ENCODE data around the gene GMPPA. TPM values are rescaled to one million over a fixed set of nuclear protein-coding genes. Genes with fewer than 3 reads are reported as not detected.

GMPPA gene
- total and polyA plus RNA-seq, 4 donors, result 19.0 to 29.8 (median 21.4) TPM

DNA sequence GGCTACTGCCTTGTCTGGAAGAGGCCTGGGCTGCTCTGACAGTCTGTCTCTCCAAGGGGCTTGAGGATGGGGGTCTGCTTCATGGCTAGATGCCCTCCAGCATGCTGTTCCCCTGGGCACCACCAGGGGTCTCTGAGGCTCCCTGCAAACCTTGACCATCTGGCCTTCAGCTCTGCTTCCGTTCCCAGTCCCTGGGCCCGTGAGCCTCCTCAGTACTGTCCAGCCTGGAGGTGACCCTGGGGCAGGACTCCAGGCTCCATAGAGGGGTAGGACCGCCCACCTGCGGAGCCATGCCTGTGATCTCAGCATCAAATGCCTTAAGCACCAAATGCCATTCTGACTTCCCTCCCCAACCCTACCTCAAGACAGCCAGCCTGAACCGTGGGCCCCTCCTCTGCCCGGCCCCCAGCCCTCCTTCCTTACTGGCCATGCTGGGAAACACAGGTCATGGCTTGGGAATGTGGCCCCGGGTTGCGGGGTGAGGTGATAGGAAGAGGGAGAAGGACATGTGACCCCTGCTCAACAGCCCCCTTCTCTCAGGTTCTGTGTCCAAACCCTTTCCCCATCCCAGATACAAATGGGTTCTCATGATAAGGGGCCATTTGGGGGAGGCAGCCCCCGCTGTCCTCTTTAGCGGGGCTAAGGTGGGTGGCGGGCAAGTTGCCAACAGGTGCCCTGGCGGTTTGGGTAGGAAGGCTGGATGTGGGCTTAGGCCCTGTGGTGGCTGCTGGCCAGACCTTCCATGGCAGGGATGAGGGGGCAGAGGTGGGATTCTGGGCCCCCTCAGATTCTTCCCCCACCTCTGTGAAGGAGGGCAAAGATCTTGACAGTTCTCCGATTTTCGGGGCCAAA lies 39.0 kb upstream of the GMPPA start:
- Histone ChIP-seq H3K4me1 (ENCODE audit: control insufficient read depth, insufficient read depth, low read length) (peaks cover 28% of the 10 kb centered on the region), H3K4me3 (ENCODE audit: low read depth, low read length) (no peak overlapping the region), H3K36me3 (ENCODE audit: control insufficient read depth, insufficient read depth, low read length) (peaks cover 64% of the 10 kb centered on the region), H3K9me3 (ENCODE audit: control insufficient read depth, insufficient read depth, low read length) (no peaks in the 10 kb centered on the region), H3K27me3 (ENCODE audit: control insufficient read depth, insufficient read depth, low read length) (no peaks in the 10 kb centered on the region), H3K27ac (ENCODE audit: low read depth, low read length) (peak overlapping the region; percentile 67)
- DNase-seq (ENCODE audit: low read depth in 4 of 6, low spot score in 6 of 6), result peak in 2 of 6 donors; percentile 58 to 66
- WGBS (ENCODE audit: insufficient coverage), result 47% methylated on average over 8 of the region's 14 CpGs

DNA sequence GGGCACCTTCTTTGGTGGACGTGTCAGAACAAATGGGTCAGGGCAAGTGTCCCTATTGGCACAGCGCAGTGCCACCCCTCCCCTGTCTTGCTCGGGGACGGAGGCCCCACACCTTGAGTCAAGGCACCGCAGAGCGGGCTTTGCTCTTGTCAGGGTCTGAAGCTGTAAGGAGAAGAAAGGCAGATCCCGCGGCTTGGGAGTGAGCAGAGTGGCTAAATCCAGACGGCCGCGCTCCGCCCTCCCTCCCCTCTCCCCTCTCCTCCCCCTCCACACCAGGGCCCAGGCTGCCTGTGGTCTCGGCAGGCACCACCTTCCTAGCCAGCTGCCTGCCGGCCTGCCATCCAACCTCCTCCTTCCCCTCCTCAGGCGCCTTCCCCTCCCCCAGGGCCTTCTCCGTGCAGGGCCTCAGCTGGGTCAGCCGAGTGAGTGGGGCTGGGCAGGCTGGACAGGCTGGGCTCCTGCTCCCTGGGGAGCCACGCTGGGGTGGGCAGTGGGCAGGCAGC lies 38.2 kb upstream of the GMPPA start:
- peaks cover 28% of the 10 kb centered on the region for H3K4me1 ChIP-seq (ENCODE audit: control insufficient read depth, insufficient read depth, low read length)
- peak in 2 of 6 donors; percentile 76 to 80 for DNase-seq (ENCODE audit: low read depth in 4 of 6, low spot score in 6 of 6)
- peak overlapping the region; percentile 67 for H3K27ac ChIP-seq (ENCODE audit: low read depth, low read length)
- no peaks in the 10 kb centered on the region for H3K27me3 ChIP-seq (ENCODE audit: control insufficient read depth, insufficient read depth, low read length)
- peaks cover 71% of the 10 kb centered on the region for H3K36me3 ChIP-seq (ENCODE audit: control insufficient read depth, insufficient read depth, low read length)
- 14% methylated on average over 6 of the region's 18 CpGs for WGBS (ENCODE audit: insufficient coverage)
- no peaks in the 10 kb centered on the region for H3K9me3 ChIP-seq (ENCODE audit: control insufficient read depth, insufficient read depth, low read length)
- no peak overlapping the region for H3K4me3 ChIP-seq (ENCODE audit: low read depth, low read length)

DNA sequence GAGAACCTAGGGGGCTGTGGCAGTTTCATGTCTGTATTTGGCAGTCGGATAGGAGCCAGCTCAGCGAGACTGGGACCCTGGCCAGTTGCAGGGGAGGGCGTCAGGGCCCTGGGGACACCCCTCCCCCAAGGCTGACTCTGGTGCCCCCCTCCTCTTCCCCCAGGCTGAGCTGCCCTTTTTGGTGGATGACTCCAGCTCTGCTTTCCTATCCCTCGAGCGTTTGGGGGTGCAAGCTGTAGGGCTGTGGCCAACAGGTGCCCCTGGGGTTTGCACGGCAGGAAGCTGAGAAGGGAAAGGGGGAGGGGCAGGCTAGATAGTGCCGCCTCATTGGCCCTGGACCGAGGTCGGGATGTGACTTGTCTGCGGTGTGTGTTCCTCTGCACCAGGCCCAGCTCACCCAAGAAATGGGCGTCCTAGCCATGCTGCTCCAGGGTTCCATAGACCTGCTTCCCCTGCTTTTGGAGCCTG lies 37.6 kb upstream of the GMPPA start:
- DNase-seq (ENCODE audit: low read depth in 4 of 6, low spot score in 6 of 6), result peak in 2 of 6 donors; percentile 59 to 64
- Histone ChIP-seq H3K4me1 (ENCODE audit: control insufficient read depth, insufficient read depth, low read length) (peaks cover 28% of the 10 kb centered on the region), H3K27ac (ENCODE audit: low read depth, low read length) (peak overlapping the region; percentile 8), H3K27me3 (ENCODE audit: control insufficient read depth, insufficient read depth, low read length) (no peaks in the 10 kb centered on the region), H3K4me3 (ENCODE audit: low read depth, low read length) (no peak overlapping the region), H3K9me3 (ENCODE audit: control insufficient read depth, insufficient read depth, low read length) (no peaks in the 10 kb centered on the region), H3K36me3 (ENCODE audit: control insufficient read depth, insufficient read depth, low read length) (peaks cover 71% of the 10 kb centered on the region)
- WGBS (ENCODE audit: insufficient coverage), result 24% methylated on average over 10 of the region's 11 CpGs

DNA sequence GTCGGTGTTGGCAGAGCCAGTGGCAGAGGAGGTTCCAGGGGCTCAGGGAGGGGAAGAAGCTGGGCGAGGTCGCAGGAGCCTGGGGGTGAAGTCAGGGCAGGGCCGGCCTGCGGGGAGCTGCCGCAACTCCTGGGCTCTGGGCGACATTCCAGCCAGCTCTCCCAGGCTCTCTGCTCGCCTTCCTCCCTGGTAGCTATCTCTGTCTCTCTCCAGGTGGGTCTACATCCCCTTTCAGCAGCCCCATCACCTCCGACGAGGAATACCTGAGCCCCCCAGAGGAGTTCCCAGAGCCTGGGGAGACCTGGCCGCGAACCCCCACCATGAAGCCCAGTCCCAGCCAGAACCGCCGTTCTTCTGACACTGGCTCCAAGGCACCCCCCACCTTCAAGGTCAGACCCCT lies 37.0 kb upstream of the GMPPA start:
- H3K36me3 ChIP-seq (ENCODE audit: control insufficient read depth, insufficient read depth, low read length), result peaks cover 75% of the 10 kb centered on the region
- H3K4me3 ChIP-seq (ENCODE audit: low read depth, low read length), result no peak overlapping the region
- WGBS (ENCODE audit: insufficient coverage), result 82% methylated on average over 12 of the region's 14 CpGs
- DNase-seq (ENCODE audit: low read depth in 4 of 6, low spot score in 6 of 6), result no peak
- peaks cover 28% of the 10 kb centered on the region for H3K4me1 ChIP-seq (ENCODE audit: control insufficient read depth, insufficient read depth, low read length)
- H3K9me3 ChIP-seq (ENCODE audit: control insufficient read depth, insufficient read depth, low read length), result no peaks in the 10 kb centered on the region
- H3K27me3 ChIP-seq (ENCODE audit: control insufficient read depth, insufficient read depth, low read length), result no peaks in the 10 kb centered on the region
- no peak overlapping the region for H3K27ac ChIP-seq (ENCODE audit: low read depth, low read length)

DNA sequence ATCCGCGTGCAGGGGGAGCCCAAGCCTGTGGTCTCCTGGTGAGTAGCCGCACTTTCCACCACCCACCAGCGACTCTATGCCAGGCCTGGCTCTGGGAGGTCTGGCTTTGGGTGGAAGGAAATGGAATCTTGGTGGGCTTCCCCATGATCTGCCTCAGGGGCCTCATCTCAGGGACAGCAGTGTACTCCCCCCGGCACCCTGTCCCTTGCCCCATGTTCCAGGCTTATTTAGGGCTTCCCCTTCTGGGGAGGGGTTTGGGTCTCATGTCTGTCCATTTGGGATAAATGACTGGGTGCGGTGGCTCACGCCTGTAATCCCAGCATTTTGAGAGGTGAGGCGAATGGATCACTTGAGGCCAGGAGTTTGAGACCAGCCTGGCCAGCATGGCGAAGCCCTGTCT lies 36.3 kb upstream of the GMPPA start:
- peaks cover 81% of the 10 kb centered on the region for H3K36me3 ChIP-seq (ENCODE audit: control insufficient read depth, insufficient read depth, low read length)
- 80% methylated on average over 6 of the region's 9 CpGs for WGBS (ENCODE audit: insufficient coverage)

DNA sequence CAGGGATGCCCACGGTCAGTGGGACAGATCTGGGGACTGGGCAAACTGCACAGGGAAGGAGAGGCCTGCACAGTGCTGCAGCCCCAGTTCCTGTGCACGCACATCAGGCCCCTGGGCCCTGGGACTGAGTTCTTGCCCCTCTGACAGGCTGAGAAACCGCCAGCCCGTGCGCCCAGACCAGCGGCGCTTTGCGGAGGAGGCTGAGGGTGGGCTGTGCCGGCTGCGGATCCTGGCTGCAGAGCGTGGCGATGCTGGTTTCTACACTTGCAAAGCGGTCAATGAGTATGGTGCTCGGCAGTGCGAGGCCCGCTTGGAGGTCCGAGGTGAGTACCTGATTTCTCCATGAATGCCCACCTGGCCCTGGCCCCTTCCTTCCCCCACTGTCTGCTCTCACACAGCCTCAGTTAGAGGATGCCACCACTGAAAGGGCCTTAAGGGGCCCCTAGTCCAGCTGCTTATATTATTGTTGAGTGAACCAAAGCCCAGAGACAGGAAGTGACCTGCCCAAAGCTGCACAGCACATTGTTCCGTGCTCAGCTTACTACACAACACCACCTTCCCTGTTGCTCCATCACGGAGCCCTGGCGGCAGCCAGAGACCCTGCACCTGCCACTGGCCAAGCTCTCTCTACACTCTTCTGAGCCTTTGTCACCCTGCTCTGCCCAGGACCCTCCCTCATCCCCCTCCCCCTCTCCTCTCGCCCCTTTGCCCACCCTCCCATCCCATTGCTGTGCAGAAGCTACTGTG lies 34.2 kb upstream of the GMPPA start:
- Histone ChIP-seq H3K27me3 (ENCODE audit: control insufficient read depth, insufficient read depth, low read length) (no peaks in the 10 kb centered on the region), H3K4me3 (ENCODE audit: low read depth, low read length) (no peak overlapping the region), H3K27ac (ENCODE audit: low read depth, low read length) (no peak overlapping the region), H3K9me3 (ENCODE audit: control insufficient read depth, insufficient read depth, low read length) (no peaks in the 10 kb centered on the region), H3K36me3 (ENCODE audit: control insufficient read depth, insufficient read depth, low read length) (peaks cover 93% of the 10 kb centered on the region), H3K4me1 (ENCODE audit: control insufficient read depth, insufficient read depth, low read length) (peaks cover 21% of the 10 kb centered on the region)
- DNase-seq (ENCODE audit: low read depth in 4 of 6, low spot score in 6 of 6), result no peak
- WGBS (ENCODE audit: insufficient coverage), result 90% methylated on average over 20 of the region's 21 CpGs

More for the DNA sequence above, 36.3 kb upstream of the GMPPA start:
- Histone ChIP-seq H3K9me3 (ENCODE audit: control insufficient read depth, insufficient read depth, low read length) (no peaks in the 10 kb centered on the region), H3K4me1 (ENCODE audit: control insufficient read depth, insufficient read depth, low read length) (peaks cover 28% of the 10 kb centered on the region), H3K4me3 (ENCODE audit: low read depth, low read length) (no peak overlapping the region), H3K27ac (ENCODE audit: low read depth, low read length) (no peak overlapping the region), H3K27me3 (ENCODE audit: control insufficient read depth, insufficient read depth, low read length) (no peaks in the 10 kb centered on the region)
- no peak for DNase-seq (ENCODE audit: low read depth in 4 of 6, low spot score in 6 of 6)

DNA sequence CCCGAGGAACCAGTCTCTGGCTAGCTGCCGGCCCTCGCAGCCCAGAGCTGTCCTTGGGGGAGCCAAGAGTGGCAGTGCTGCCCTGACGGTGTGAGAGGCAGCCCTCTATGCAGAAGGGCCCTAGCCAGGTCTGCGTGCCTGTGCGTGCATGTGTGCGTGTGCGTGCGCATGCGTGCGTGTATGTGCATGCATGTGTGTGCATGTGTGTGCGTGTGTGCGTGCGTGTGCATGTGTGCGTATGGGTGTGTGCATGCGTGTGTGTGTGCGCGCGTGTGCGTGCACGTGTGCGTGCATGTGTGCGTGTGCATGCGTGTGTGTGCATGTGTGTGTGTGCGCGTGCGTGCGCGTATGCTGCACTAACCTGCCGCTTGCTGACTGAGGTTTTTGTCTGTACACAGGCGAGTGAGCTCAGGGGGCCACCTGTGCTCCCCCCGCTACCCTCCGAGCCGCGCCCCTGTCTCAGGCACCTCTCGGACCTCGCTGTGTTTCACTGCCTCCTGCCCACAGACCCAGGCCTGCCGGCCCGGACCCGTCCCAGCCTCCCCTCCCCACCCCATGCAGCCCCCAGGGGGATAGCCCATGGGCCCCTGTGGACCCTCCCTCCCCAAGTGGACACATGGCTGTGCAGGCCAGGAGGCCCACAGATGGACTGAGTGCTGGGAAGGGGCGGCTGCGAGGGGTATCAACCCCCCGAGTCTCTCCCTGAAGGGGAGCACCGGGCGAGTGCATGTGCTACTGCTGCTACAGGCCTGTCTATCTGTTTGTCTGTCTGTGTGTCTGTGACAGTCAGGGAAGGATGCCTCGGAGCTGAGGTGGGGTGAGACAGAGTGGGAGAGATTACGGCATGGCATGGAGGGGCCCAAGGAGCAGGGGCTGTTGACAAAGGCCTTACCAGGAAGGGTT lies 32.8 kb upstream of the GMPPA start:
- H3K27ac ChIP-seq (ENCODE audit: low read depth, low read length), result no peak overlapping the region
- WGBS (ENCODE audit: insufficient coverage), result 94% methylated on average over 30 of the region's 47 CpGs
- peaks cover 91% of the 10 kb centered on the region for H3K36me3 ChIP-seq (ENCODE audit: control insufficient read depth, insufficient read depth, low read length)
- H3K4me1 ChIP-seq (ENCODE audit: control insufficient read depth, insufficient read depth, low read length), result peaks cover 7% of the 10 kb centered on the region
- H3K9me3 ChIP-seq (ENCODE audit: control insufficient read depth, insufficient read depth, low read length), result no peaks in the 10 kb centered on the region
- DNase-seq (ENCODE audit: low read depth in 4 of 6, low spot score in 6 of 6), result no peak
- H3K27me3 ChIP-seq (ENCODE audit: control insufficient read depth, insufficient read depth, low read length), result no peaks in the 10 kb centered on the region
- no peak overlapping the region for H3K4me3 ChIP-seq (ENCODE audit: low read depth, low read length)

DNA sequence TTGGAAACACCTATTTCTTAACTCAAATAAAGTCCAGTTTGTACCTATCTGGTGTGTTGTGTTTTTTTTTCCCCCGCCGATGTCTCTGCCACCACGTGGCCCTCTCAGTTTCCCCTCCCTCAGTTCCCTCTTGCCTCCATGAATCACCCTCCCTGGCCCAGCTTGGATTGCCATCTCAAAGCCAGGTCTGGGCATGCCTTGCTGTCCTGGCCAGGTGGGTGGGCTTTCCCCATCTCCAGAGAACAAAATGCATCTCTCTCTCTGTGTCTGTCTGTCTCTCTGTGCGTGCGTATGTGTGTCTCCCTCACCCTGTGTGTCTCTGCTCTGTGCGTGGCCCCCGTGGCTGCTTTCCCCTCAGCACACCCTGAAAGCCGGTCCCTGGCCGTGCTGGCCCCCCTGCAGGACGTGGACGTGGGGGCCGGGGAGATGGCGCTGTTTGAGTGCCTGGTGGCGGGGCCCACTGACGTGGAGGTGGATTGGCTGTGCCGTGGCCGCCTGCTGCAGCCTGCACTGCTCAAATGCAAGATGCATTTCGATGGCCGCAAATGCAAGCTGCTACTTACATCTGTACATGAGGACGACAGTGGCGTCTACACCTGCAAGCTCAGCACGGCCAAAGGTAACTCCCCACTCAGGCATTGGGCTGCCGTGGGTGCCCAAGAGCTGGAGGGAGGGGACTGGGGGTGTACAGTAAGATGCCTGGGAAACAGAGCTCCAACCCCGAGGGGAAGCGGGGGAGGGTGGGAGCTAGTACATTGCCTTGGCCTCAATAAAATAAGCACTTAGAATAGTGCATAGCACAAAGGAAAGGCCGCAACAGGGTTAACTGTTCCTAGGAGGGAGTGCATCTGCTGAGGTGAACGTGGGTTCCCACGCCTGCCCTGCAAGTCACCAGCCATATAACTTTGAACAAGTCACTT lies 31.6 kb upstream of the GMPPA start:
- H3K36me3 ChIP-seq (ENCODE audit: control insufficient read depth, insufficient read depth, low read length), result peaks cover 91% of the 10 kb centered on the region
- 84% methylated on average over 20 of the region's 28 CpGs for WGBS (ENCODE audit: insufficient coverage)
- no peak for DNase-seq (ENCODE audit: low read depth in 4 of 6, low spot score in 6 of 6)
- no peaks in the 10 kb centered on the region for H3K9me3 ChIP-seq (ENCODE audit: control insufficient read depth, insufficient read depth, low read length)
- H3K4me3 ChIP-seq (ENCODE audit: low read depth, low read length), result no peak overlapping the region
- no peaks in the 10 kb centered on the region for H3K27me3 ChIP-seq (ENCODE audit: control insufficient read depth, insufficient read depth, low read length)
- no peak overlapping the region for H3K27ac ChIP-seq (ENCODE audit: low read depth, low read length)
- H3K4me1 ChIP-seq (ENCODE audit: control insufficient read depth, insufficient read depth, low read length), result no peaks in the 10 kb centered on the region

Measured in spinal cord (tissue), 10 donors.